ENCODE measurements around the gene CFAP46.

Gene CFAP46

GRCh38 chr10:132942101-132943057, at the start of gene CFAP46:
Gene CFAP46 (minus strand): TSS chr10:132942570. CDS start chr10:132942484, 86 bp downstream.
- DNase-seq = no peak

GRCh38 chr10:132991706-132992432, 49.5 kb upstream of the CFAP46 start:
- no peak for DNase-seq

- no peak for DNase-seq
Measured at GRCh38 chr10:132990684-132991545, 48.5 kb upstream of the CFAP46 start.

- DNase-seq = no peak
Measured at GRCh38 chr10:132989476-132990415, 47.4 kb upstream of the CFAP46 start.

GRCh38 chr10:132988988-132989387, 46.6 kb upstream of the CFAP46 start:
- no peak for DNase-seq

- DNase-seq = no peak
Measured at GRCh38 chr10:132987671-132988571, 45.6 kb upstream of the CFAP46 start.

- DNase-seq = no peak
Measured at GRCh38 chr10:132986978-132987377, 44.6 kb upstream of the CFAP46 start.

- DNase-seq = no peak
Measured at GRCh38 chr10:132986576-132986975, 44.2 kb upstream of the CFAP46 start.

GRCh38 chr10:132986076-132986475, 43.7 kb upstream of the CFAP46 start:
- DNase-seq = no peak

- DNase-seq = no peak
Measured at GRCh38 chr10:132985546-132985900, 43.2 kb upstream of the CFAP46 start.

GRCh38 chr10:132984801-132985545, 42.6 kb upstream of the CFAP46 start:
- DNase-seq = no peak

GRCh38 chr10:132984008-132984295, 41.6 kb upstream of the CFAP46 start:
- DNase-seq = no peak

- no peak for DNase-seq
Measured at GRCh38 chr10:132983252-132984007, 41.1 kb upstream of the CFAP46 start.

GRCh38 chr10:132982301-132982989, 40.1 kb upstream of the CFAP46 start:
- DNase-seq = no peak

- DNase-seq = no peak
Measured at GRCh38 chr10:132981746-132982145, 39.4 kb upstream of the CFAP46 start.

- DNase-seq = no peak
Measured at GRCh38 chr10:132981173-132981555, 38.8 kb upstream of the CFAP46 start.

- DNase-seq = no peak
Measured at GRCh38 chr10:132980426-132981172, 38.2 kb upstream of the CFAP46 start.
